CD4-positive, alpha-beta T cell treated with Interleukin-6 for 4 hours (primary cell): ENCODE results near the gene L3MBTL4.

Experiments used
- DNase-seq: peaks from one replicate; pipeline ENCODE4 v3.0.0-alpha.2; 2020; ENCODE audit warnings: mixed read lengths

The L3MBTL4 gene

DNA sequence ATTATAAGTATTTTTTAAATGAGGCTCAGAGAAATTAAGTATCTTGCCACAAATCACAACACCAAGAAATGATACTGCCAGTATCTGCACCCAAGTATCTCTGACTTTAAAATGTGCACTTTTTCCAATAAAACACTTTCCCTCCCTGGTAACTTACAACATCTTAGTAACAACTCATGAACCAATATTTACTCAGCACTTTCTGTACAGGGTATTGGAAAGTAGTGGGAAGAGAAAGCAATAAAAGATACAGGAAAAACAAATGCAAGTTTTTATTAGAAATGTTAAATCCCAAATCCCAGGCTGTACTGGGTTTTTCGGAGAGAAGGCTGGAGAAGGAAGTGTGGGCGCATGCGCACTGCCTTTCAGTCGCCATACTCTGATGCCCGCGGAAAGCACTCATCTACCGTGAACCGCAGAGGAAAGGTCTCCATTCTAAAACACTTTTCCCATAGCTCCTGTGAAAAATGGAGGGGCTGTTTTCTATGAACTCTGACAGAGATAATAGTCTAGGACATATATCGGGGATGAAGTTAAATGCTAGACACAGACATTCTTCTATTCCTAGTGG, 52.1 kb downstream of the L3MBTL4 start:
- no peak for DNase-seq

DNA sequence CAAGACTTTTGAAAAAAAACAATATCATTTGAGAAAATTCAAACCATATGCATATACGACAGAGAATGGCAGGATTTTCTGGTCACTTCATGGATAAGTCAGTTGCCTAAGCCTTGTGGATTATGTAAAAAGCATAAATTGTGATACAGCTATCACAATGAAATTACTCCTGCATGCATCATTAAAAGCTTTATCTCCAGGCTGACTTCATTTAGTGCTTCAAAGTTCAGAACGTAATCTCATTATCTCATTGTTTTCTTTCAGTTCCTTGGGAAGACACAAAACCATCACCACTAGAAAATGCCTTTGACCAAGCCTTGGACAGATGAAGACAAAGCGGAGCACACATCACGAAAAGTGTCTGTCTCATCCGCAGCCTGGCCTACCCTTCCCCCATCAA, 57.0 kb downstream of the L3MBTL4 start:
- DNase-seq = no peak

DNA sequence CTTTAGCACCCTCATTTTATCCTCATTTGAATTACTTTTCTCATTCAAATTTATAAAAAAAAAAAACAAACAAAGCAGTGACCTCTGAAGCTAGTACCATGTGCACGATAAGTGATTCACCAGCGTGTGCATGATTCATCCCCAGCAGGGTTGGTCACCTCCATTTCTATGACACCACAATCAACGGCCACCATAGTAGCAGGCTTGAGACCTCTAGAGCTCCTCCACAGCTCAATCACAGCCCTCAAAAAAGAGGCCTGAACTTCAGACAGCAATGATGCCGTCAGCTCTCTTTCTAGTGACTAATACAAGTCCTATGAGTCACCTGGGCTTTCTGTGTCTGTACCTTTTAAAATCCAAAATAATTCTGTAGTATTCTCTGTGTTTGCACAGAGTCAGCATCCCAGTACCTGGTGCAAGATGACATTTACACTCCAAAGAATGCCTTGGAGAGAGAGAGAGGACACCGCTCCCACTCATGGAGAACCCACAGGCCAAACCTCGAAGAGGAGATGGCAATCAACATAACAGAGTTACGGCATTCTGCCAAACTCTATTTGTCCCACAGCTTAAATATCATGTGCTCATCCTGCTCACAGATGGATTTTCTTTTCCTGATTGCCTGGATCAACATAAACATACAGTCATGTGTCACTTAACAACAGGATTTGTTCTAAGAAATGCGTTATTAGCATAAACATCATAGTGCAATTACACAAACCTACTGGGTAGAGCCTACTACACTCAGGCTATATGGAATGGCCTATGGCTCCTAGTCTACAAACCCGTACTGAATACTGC, 58.7 kb downstream of the L3MBTL4 start:
- DNase-seq = no peak

DNA sequence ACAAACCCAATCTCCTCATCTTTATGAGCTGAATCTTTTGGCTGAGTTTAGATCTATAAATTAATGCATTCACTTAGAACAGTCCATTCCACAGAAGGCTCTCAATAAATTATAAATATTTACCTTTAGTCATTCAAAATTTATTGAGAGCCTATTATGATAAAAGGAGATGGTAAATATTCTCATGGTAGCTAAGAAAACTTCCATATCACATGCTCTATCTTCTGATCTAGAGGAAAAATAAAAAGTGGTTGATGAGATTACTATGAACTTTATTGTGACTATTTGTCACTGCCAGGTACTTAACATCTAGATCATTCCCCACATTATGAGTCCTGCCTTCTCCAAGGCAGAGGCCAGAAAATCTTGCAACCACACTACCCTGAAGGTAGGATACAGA, 62.4 kb downstream of the L3MBTL4 start:
- no peak for DNase-seq

DNA sequence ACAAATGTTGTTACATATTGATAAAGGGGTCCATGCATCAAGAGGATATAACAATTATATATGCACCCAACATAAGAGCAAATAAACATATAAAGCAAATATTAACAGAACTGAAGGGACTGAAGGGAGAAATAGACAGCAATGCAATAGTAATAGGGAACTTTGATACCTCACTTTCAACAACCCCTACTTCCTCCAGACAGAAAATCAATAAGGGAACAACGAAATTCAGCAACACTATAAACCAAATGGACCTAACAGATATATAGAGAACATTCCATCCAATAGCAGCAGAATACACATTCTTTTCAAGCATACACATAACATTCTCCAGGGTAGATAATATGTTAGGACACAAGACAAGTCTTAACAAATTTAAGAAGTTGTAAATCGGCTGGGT, 71.7 kb downstream of the L3MBTL4 start:
- no peak for DNase-seq

DNA sequence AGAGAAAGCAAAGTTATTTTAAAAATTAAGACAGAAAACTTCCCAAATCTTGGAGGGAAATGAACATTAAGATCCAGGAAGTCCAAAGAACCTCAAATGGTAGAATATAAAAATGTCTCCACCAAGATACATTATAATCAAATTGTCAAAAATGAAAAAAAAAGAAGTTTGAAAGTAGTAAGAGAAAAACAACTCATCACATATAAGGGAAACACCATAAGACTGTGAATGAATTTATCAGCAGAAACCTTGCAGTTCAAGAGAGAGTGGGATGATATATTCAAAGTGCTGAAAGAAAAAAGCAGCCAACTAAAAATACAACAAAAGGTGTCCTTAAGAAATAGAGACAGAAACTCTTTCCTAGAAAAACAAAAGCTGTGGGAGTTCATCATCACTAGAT, 73.0 kb downstream of the L3MBTL4 start:
- DNase-seq = no peak

DNA sequence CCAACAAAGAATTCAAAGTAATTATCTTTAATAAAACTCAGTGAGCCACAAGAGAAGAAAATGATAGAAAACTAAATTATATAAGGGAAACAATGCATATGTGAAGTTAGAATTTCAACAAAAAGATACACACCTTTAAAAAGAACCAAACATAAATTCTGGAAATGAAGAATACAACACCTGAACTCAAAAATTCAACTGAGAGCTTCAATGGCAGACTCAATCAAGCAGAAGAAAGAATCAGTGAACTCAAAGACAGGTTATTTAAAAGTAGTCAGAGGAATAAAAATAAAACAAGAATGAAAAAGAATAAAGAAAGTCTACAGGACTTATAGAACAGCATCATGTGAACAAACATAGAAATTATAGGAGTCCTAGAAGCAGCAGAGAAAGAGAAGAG, 73.4 kb downstream of the L3MBTL4 start:
- no peak for DNase-seq

DNA sequence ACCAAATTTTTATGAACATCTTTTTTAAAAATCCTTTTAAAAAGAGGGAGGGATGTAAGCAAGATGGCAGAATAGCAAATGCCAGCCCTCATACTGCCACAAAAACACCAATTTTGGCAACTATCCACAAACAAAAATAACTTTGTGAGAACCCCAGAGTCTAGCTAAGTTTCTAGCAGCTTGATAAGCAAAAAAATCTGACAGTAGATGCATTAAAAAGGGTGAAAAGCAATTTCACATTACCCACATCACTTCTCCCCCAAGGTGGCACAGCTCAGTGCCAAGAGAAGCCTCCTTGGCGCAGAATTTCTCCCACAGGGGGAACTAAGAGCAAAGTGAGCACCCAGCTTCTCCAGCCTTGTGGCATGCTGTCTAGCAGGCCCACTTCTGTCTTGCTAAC, 74.6 kb downstream of the L3MBTL4 start:
- DNase-seq = no peak

DNA sequence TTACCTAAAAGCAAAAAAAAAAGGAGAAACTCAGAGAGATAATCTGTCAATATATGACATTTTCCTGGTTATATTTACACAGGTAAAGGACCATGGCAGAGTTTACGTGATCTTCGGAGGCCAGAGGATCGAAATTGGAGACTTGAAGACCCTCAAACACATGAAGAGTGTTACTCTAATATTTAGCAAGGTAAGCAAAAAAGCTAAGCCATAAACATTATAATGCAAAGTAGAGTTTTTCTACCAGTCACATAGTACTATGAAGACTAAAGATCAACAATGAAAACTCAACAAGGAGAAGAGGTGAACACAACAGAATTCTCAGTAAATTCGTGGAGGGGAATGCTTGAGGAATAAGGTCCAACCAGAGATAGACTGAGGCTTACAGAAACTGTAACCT, 78.5 kb downstream of the L3MBTL4 start:
- no peak for DNase-seq

DNA sequence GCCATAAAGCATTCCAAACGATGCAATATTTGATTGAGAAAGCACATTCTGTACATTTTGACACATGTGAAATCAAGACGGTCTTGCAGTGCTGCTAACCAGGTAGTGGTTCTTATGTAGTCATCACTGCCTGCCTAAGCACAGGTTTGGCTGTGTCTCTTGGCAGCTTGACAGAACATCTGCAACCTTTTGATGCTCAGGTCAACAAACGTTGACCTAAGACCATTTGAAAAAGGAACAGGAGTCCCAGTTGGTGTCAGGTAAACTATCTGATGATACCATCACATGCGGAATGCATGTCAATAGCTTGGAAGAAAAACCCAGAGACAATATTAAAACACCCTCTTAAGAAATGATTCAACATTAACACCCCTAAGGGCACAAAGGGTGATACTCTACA, 80.7 kb downstream of the L3MBTL4 start:
- no peak for DNase-seq

DNA sequence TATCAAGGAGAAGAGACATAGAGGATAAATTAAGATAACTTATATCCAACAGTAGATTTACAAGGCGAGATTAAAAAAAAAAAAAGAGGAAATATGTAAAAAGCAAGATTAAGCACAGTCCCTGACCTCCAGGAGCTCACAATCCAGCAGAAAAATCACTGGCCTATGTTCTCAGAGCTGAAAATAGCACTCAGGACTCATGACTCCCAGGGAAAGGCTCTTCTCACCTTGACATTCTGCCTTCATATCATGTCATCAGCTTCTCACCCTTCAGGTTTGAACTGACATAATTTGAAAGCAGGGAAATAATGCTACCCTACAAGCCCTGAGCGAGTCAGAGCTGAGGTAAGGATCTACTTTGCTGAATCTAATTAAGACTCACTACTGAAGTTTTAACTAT, 82.8 kb downstream of the L3MBTL4 start:
- DNase-seq = no peak

DNA sequence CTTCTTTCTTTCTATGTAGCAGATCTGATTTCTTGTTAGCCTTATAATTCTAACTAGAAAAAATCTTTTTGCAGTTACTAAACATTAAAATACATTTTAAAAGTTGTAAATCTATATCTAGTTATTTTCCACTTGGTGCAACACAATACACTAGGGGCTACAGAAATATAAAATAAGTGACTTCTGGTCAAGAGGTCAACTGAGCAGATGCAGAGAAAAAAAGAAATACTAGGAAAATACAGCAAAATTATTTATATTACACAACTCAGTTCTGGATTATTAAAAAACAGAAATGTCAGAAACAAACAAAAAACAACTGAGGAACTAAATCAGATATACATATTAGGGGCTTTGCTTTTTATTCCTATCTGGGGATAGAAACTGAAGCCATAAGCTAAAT, 83.9 kb downstream of the L3MBTL4 start:
- no peak for DNase-seq

DNA sequence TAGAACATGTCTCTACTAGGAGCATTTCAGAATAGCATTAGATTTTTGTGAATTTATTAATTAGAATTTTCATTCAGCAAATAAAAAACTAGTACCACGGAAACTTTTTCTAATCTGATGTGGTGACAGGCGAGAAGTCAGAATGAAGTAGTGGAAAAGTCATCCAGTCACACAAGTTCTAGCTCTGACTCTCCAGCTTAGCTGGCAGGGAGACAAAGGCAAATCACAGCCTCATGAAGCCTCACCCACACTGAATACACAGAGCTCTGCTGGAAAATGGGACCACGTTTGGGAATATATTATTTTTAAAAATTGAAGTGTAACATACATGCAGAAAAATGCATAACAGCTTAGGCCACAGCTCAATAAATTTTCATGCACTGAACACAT, 86.1 kb downstream of the L3MBTL4 start:
- no peak for DNase-seq

DNA sequence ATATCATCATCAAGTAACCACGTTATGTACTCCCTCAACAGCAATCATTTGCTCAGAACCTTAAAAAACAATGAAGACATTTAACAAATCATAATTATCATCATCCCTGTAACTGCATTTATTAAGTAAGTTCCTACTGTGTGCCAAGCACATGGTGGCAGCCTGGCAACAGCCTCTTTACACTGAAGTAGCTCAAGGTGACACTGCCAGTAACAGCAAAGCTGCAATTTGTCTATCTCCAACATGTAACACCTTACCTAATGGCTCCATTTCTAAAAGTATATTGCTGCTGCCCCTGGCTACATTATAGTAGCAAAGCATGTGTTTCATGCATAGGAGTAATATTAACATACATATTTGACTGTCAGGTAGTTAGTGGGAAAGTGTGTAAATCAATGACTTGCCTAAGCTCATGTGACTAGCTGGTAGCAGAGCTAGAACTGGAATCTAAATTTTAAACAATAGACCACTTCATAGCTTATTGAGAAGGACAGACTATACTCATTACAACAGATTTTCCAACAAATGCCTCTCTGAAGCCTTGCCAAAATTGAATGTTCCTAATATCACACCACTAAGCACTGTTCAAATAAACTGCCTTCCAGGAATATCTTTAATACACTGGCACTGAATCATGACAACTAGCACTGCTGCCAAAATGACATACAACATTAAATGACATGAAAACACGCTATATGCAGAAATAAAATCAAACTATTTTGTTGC, 86.7 kb downstream of the L3MBTL4 start:
- DNase-seq = no peak

DNA sequence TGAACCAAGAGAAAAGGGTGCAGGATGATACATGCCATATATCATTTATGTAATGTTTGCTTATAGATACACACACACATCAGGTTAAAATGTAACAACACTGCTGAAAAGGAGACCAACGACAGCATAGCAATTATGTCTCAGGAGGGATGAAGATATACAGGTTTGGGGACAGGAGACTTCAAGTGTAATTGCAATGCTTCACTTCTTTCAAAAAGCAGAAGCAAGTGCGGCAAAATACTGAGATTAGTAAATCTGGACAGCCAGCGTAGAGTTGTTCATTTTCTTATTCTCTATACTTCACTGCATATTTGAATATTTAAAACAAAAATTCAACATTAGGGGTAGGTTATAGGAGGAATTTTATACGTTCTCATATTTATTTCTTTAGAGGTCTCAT, 87.2 kb downstream of the L3MBTL4 start:
- DNase-seq = no peak

DNA sequence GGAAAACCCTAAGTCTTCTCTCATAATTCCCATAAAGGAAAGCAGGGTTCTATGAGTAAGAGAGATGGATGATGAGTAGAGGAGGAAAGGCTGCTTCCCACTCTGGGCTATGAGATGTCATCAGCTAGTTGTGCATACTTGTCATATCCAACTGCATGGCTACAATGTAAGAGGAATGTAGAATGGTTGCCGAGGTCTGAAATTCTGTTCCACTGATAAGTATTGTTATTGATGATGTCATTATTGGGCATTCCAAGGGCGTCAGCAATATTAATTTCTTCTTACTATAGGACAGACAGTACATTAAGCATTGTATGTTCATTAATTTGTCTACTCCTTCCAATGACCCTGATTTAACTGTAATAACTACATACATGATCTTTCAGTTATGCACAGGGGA, 88.1 kb downstream of the L3MBTL4 start:
- no peak for DNase-seq

DNA sequence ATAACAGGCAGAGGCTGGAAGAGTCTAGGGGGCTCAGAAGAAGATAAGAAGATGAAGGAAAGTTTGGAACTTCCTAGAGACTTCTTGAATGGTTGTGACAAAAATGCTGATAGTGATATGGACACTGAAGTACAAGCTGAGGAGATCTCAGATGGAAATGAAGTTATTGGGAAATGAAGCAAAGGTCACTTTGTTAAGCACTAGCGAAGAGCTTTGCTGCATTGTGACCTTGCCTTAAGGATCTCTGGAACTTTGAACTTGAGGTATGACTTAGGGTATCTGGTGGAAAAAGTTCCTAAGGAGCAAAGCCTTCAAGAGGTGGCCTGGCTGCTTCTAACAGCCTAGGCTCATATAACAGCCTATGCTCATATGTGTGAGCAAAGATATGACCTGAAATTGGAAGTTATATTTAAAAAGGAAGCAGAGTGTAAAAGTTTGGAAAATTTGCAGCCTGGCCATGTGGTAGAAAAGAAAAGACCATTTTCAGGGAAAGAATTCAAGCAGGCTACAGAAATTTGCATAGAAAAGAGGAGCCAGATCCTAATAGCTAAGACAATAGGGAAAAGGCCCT, 91.3 kb downstream of the L3MBTL4 start:
- DNase-seq = no peak

DNA sequence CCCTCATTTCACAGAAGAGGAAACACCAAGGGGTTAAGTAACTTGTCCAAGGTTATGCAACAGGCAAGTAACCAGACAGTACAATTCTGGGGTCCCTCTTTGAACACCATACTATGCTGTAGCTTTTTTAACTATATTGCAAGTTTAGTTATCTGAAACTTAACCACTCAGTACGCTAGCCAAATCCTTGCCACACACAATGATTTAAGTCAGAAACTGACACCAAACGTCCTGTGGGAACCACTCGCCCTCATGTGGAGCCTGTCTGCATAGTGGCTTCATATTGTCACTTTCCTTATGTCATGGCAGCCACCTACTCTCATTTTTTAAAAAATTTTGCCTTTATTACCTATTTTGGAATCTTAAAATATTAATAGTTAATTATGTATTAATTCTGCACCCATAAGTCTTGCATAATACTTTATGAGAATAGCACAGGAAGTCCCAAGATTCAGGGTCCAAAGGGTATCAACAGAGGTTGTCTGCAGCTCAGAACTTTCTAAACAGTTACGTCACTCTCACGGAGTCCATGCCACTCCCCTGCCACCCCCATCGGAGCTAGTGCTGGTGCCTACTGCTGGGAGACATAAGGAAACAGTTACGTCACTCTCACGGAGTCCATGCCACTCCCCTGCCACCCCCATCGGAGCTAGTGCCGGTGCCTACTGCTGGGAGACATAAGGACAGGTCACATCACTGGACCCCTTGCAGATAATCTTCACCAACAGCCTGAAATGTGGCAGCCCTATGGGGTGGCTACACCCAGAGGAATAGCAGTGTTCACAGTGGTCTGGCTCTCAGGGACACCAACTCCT, 99.0 kb downstream of the L3MBTL4 start:
- no peak for DNase-seq

DNA sequence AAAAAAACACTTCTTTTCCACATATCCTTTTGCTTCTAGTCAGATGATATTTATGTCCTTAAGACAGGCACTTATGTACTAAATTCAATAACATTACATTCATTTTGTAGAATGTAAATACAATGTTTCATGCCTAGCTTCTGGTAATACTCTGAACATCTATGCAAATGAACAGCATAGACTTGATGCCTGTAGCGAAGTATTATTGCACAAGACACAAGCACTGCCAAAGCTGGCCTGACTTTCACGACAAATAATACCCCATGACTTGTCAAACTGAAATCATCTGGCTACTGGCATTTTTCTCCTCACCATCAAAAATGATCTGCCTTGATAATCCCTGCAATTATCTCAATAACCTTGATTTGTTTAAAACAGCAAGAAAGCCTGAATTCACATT, 101.3 kb downstream of the L3MBTL4 start:
- DNase-seq = no peak

DNA sequence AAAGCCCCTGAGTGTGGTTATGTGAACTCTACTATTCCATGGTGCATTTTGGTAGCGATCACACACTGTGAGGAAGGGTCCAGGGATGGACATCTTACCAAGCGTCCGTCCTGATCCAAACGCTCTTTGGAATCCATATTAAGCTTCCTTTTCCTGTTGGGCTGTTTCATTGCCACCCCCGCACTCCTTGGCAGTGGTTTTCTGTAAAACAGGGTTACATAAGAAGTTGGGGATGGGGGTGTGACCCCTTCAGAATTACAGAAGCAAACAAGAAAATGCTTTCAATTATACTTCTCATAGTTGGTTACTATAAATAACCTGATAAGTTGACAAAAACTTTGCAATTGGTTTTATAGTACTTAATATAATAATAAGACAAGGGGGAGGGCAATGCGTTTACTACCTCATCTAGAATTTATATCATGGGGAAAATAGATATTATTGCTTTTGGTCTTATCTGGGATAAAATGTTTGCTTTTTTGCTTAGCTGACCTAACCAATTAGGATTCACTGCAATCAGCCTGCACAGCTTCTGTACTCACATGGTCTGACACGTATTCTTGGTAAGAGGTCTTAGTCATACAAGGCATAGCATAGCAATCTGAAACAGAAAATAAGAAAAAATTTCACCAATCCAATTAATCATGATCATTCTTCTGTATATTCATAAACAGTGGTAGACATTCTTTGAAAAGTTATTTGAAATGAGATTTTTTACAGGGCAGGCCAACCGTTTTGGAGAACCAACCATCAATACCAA, 103.1 kb downstream of the L3MBTL4 start:
- DNase-seq = no peak

DNA sequence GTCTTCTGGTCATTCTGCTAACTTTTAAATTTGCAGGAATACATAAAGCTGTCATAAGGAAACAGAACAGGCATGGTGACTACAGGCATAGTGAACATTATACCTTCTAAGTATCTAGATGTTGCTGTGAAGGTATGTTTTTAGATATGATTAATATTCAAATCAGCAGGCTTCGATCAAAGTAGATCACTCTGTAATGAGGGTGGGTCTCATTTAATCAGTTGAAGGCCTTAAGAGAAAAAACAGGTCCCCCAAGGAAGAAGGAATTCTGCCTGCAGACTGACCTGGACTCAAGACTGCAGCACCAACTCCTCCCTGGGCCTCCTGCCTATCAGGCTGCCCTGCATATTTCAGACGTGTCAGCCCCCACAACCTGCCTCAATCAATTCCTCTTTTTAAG, 104.0 kb downstream of the L3MBTL4 start:
- no peak for DNase-seq

DNA sequence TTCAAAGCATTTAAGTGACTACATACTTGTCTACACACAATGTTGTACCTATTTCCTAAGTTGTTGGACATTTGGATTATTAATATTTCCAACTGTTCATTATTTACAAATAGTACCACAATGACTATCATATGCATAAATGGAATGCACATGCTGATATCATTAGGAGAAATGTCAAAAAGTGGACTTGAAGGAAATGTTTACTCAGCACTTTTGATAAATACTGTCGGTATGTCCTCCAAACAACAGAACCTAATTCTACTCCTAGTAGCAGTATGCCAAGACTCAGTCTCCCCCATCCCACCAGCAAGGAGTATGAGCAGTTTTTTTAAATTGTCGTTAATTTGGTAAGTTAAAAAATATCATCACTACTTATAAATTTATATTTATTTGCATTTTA, 116.8 kb downstream of the L3MBTL4 start:
- DNase-seq = no peak
